ENCODE measurements around the gene TPRG1L. TPM values are rescaled to one million over a fixed set of nuclear protein-coding genes. Genes with fewer than 3 reads are reported as not detected.

Gene TPRG1L
- total and polyA plus RNA-seq, 7 experiments from 2014 or later = 15.6 to 61.4 (median 44.0) TPM

DNA sequence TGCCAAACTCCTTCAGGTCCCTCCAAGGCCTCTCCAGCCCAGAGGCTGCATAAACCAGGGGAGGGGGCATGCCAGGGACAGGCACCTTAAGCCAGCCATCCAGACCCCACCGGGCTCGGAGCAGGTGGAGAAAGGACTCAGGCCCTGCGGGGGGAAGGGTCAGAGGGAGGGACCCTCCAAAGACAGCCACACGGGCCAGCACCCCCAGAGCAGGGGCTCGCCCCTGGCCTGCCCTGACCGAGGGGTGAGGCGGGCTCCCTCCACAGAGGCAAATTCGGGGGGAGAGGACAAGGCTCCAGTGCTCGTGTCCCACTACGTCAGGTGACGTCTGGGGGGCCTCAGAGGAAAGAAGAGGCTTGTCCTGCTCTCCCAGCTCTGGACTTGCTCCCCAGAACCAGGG is 21.7 kb upstream of the TPRG1L start:
- Histone ChIP-seq H3K36me3 (ENCODE audit: control insufficient read depth in 2 of 3, insufficient read depth in 3 of 3, low read length in 3 of 3) (no peaks in the 10 kb centered on the region), H3K4me1 (ENCODE audit: control insufficient read depth in 2 of 2, insufficient read depth in 2 of 2, low read length in 2 of 2) (peaks cover 3 to 14% of the 10 kb centered on the region in 2 donors), H3K27ac (ENCODE audit: low read depth, low read length) (no peak overlapping the region), H3K4me3 (ENCODE audit: low read length) (no peak overlapping the region), H3K27me3 (ENCODE audit: control insufficient read depth in 2 of 2, insufficient read depth in 2 of 2, low read length in 2 of 2) (no peaks in the 10 kb centered on the region), H3K9me3 (ENCODE audit: control insufficient read depth in 2 of 3, low read length in 3 of 3) (no peaks in the 10 kb centered on the region)
- ChIA-PET CTCF (no interaction called here), POLR2A (no interaction called here)
- DNase-seq = no peak
- no peak for ATAC-seq
- no peak overlapping the region for H3K4me3 Mint-ChIP-seq
- peaks cover 0 to 3% (median 0%) of the 10 kb centered on the region in 5 donors for H3K27me3 Mint-ChIP-seq
- H3K4me1 Mint-ChIP-seq = peaks cover 0 to 3% (median 3%) of the 10 kb centered on the region in 7 donors
- H3K36me3 Mint-ChIP-seq = no peaks in the 10 kb centered on the region
- H3K27ac Mint-ChIP-seq = no peak overlapping the region
- intact Hi-C loops (cut with micrococcal nuclease) = no loop called here
- H3K9me3 Mint-ChIP-seq = no peaks in the 10 kb centered on the region

DNA sequence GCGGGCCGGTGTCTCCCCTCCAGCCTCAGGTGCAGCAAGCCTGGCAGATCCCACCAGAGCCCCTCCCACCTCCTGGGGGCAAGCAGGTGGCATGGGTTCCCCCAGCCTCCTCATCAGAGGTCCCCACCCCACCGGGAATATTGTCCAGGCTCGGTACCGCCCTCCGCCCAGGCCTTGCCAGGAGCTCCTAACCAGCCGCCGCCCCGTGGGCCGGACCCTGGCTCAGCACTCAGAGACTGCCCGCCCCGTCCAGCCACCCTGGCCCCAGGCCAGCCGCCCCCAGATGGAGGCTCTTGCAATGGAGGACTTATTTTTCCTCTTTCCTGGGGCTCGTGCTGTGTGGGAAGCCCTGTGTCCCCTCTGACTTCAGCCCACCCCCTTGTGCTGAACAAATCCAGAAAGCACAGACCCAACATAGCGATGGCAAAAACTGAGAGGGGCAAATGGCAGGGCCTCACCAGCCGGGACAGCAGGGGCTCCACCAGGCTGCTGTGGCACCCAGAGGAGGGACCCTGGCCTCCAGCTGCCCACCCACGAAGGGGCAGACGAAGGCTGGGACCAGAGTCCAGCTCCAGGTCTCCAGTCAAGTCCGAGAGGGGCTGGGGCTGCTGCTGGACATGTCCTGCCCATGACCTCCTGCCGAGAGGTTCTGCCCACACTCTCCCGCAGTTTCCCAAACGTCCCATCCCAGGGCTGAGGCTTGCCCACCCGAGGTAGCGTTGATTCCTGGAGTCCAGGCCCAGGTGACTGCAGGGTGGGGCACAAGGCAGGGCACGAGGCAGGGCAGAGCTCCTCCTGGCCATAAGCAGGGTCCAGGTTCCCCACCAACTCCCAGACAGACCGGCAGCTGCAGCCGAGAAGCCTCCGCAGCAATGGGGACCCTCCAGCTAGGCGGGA is 21.0 kb upstream of the TPRG1L start:
- intact Hi-C loops (cut with micrococcal nuclease) = no loop called here
- Histone ChIP-seq H3K4me1 (ENCODE audit: control insufficient read depth in 2 of 2, insufficient read depth in 2 of 2, low read length in 2 of 2) (peaks cover 0 to 8% of the 10 kb centered on the region in 2 donors), H3K27ac (ENCODE audit: low read depth, low read length) (no peak overlapping the region), H3K36me3 (ENCODE audit: control insufficient read depth in 2 of 3, insufficient read depth in 3 of 3, low read length in 3 of 3) (no peaks in the 10 kb centered on the region), H3K9me3 (ENCODE audit: control insufficient read depth in 2 of 3, low read length in 3 of 3) (no peaks in the 10 kb centered on the region), H3K27me3 (ENCODE audit: control insufficient read depth in 2 of 2, insufficient read depth in 2 of 2, low read length in 2 of 2) (no peaks in the 10 kb centered on the region), H3K4me3 (ENCODE audit: low read length) (no peak overlapping the region)
- no peak overlapping the region for H3K27ac Mint-ChIP-seq
- H3K27me3 Mint-ChIP-seq = peaks cover 0 to 3% (median 0%) of the 10 kb centered on the region in 5 donors
- ATAC-seq = no peak
- no peaks in the 10 kb centered on the region for H3K36me3 Mint-ChIP-seq
- POLR2A ChIA-PET = no interaction called here
- no peaks in the 10 kb centered on the region for H3K9me3 Mint-ChIP-seq
- DNase-seq = no peak
- H3K4me3 Mint-ChIP-seq = no peak overlapping the region
- no peaks in the 10 kb centered on the region for H3K4me1 Mint-ChIP-seq
- CTCF ChIA-PET = no interaction called here

DNA sequence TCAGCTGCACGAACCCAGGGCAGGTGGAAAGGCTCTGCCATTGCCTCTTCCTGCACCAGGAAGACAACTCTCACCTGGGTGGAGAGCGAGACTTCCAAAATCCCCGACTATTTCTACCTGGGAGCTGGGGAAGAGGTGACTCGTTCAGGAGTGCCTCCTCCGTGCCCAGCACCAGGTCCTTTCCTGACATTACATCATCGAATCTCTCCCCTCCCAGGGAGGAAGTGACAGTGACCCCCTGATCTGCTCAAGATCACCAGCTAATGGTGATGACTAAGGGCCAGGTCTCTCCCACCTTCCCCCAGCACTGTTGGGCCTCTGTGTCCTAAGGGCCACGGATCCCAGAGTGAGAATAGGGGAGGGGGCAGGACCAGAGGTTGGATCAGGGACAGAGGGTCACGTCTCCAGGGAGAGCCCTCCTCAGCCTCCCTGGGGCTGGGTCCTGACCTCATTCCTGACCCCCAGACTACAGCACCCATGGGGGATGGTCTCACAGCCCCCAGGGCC is 20.3 kb upstream of the TPRG1L start:
- peaks cover 0 to under 1% of the 10 kb centered on the region in 2 donors for H3K4me1 ChIP-seq (ENCODE audit: control insufficient read depth in 2 of 2, insufficient read depth in 2 of 2, low read length in 2 of 2)
- no peaks in the 10 kb centered on the region for H3K36me3 Mint-ChIP-seq
- ATAC-seq = no peak
- H3K27ac Mint-ChIP-seq = no peak overlapping the region
- no peak overlapping the region for H3K4me3 Mint-ChIP-seq
- POLR2A ChIA-PET = no interaction called here
- no peaks in the 10 kb centered on the region for H3K9me3 ChIP-seq (ENCODE audit: control insufficient read depth in 2 of 3, low read length in 3 of 3)
- no peak overlapping the region for H3K4me3 ChIP-seq (ENCODE audit: low read length)
- H3K27ac ChIP-seq (ENCODE audit: low read depth, low read length) = no peak overlapping the region
- CTCF ChIA-PET = no interaction called here
- no peak for DNase-seq
- H3K4me1 Mint-ChIP-seq = peaks cover 0 to 4% (median 0%) of the 10 kb centered on the region in 7 donors
- no peaks in the 10 kb centered on the region for H3K27me3 ChIP-seq (ENCODE audit: control insufficient read depth in 2 of 2, insufficient read depth in 2 of 2, low read length in 2 of 2)
- H3K36me3 ChIP-seq (ENCODE audit: control insufficient read depth in 2 of 3, insufficient read depth in 3 of 3, low read length in 3 of 3) = no peaks in the 10 kb centered on the region
- H3K27me3 Mint-ChIP-seq = peaks cover 0 to 4% (median 0%) of the 10 kb centered on the region in 5 donors
- no peaks in the 10 kb centered on the region for H3K9me3 Mint-ChIP-seq
- intact Hi-C loops (cut with micrococcal nuclease) = no loop called here

DNA sequence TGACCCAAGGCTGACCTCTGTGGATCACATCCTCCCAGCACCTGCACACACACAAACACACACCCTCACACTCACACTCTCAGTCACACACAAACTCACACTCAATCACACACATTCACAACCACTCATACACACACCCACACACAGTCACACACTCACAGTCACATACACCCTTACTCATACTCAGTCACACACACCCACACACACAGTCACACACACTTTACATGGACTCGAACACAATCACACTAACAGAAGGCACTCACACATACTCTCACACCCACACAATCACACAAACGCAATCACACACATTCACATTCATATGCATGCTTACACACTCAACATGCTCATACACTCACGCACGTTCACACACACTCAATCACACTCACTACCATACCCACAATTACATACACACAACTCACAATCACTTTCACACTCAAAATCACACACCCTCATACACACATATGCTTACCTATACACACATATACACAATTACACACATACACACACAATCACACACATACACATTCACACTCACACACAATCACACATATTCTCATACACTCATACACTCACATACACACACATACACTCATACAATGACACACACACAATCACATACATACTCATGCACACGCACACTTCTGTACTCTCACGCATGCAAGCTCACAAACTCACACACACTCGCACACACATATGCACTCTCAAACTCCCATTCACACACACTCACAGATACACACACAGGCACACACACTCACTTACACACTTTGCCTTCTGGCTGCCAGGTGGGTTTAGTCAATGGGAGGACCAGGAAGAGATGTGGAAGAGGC is 19.6 kb upstream of the TPRG1L start:
- CTCF ChIA-PET = no interaction called here
- Histone ChIP-seq H3K4me3 (ENCODE audit: low read length) (no peak overlapping the region), H3K27me3 (ENCODE audit: control insufficient read depth in 2 of 2, insufficient read depth in 2 of 2, low read length in 2 of 2) (no peaks in the 10 kb centered on the region)

DNA sequence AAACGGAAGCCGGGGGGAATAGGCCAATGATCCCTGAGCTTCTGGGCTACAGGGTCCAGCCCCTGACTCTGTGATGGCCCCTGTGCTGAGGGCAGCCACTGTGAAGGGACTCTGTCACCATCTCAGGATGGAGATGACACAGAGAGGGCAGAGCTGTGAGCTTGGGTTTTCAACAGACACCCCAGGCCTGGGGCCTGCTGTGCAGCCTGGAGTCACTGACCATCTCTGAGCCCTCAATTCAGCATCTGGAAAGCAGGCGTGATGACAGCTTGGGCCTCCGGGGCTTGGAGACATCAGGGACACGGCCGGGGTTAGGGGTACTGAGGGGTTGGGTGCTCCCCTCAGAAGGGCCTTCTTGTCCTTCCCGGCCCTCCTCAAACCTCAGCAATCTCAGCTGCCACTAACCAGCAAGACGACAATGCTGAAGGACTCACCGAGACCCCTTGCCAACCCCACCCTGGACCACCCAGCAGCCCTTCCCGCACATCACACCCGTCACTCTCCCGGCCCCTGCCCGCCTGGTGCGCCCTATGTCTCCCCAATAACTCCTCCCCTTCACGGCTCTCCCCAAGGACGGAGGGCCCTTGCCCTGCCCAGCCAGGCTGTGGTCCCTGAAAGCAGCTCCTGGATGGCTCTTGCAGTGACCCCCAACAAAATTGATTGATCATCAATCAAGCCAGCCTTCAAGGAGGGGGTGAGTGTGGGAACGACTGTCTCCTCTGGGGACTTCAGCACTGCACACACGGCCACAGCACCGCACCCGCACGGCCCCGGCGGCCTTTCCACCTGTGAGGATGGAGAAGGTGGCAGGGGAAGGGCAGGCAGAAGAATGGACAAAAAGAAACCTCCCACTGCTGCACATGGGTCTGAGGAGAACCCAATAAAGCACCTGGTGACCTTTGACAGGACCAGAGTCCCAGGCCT is 17.8 kb upstream of the TPRG1L start:
- no peaks in the 10 kb centered on the region for H3K36me3 ChIP-seq (ENCODE audit: control insufficient read depth in 2 of 3, insufficient read depth in 3 of 3, low read length in 3 of 3)
- no peaks in the 10 kb centered on the region for H3K27me3 ChIP-seq (ENCODE audit: control insufficient read depth in 2 of 2, insufficient read depth in 2 of 2, low read length in 2 of 2)
- no peak overlapping the region for H3K4me3 ChIP-seq (ENCODE audit: low read length)
- H3K4me1 ChIP-seq (ENCODE audit: control insufficient read depth in 2 of 2, insufficient read depth in 2 of 2, low read length in 2 of 2) = peaks cover 0 to 9% of the 10 kb centered on the region in 2 donors
- Mint-ChIP-seq H3K4me1 (peaks cover 0 to 10% (median 10%) of the 10 kb centered on the region in 7 donors), H3K27me3 (peaks cover 0 to 14% (median 5%) of the 10 kb centered on the region in 5 donors), H3K4me3 (no peak overlapping the region), H3K36me3 (no peaks in the 10 kb centered on the region), H3K9me3 (no peaks in the 10 kb centered on the region), H3K27ac (no peak overlapping the region)
- intact Hi-C loops (cut with micrococcal nuclease) = no loop called here
- no peak overlapping the region for H3K27ac ChIP-seq (ENCODE audit: low read depth, low read length)
- no peak for DNase-seq
- ChIA-PET CTCF (no interaction called here), POLR2A (no interaction called here)
- no peak for ATAC-seq
- H3K9me3 ChIP-seq (ENCODE audit: control insufficient read depth in 2 of 3, low read length in 3 of 3) = no peaks in the 10 kb centered on the region

More for the DNA sequence above, 19.6 kb upstream of the TPRG1L start:
- DNase-seq = no peak
- Mint-ChIP-seq H3K36me3 (no peaks in the 10 kb centered on the region), H3K27me3 (peaks cover 0 to 4% (median under 1%) of the 10 kb centered on the region in 5 donors), H3K4me3 (no peak overlapping the region), H3K4me1 (peaks cover 0 to 5% (median under 1%) of the 10 kb centered on the region in 7 donors), H3K9me3 (no peaks in the 10 kb centered on the region), H3K27ac (no peak overlapping the region)
- POLR2A ChIA-PET = no interaction called here
- ATAC-seq = no peak
- Histone ChIP-seq H3K27ac (ENCODE audit: low read depth, low read length) (no peak overlapping the region), H3K4me1 (ENCODE audit: control insufficient read depth in 2 of 2, insufficient read depth in 2 of 2, low read length in 2 of 2) (peaks cover 0 to 5% of the 10 kb centered on the region in 2 donors), H3K36me3 (ENCODE audit: control insufficient read depth in 2 of 3, insufficient read depth in 3 of 3, low read length in 3 of 3) (no peaks in the 10 kb centered on the region), H3K9me3 (ENCODE audit: control insufficient read depth in 2 of 3, low read length in 3 of 3) (no peaks in the 10 kb centered on the region)
- intact Hi-C loops (cut with micrococcal nuclease) = no loop called here

DNA sequence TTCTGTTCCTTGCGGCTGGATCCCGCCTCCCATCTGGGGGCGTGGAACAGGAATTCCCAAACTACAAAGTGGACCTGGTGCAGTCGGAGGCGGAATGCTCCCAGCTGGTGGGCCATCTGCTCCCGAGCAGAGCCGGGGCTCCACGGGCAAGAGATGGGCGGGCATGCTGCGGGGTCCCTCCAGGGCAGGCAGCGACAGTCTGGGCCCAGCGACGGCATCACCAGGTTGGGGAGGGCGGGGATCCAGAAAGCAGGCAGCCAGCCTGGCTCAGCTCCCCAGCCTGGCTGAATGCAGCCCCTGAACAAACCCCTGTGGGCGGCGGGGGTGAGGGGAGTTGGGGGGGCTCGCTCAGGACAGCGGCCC is 17.1 kb upstream of the TPRG1L start:
- Mint-ChIP-seq H3K4me1 (peaks cover 0 to 10% (median 10%) of the 10 kb centered on the region in 7 donors), H3K9me3 (no peaks in the 10 kb centered on the region), H3K36me3 (no peaks in the 10 kb centered on the region), H3K27ac (no peak overlapping the region), H3K4me3 (no peak overlapping the region), H3K27me3 (peaks cover 0 to 19% (median 5%) of the 10 kb centered on the region in 5 donors)
- H3K4me1 ChIP-seq (ENCODE audit: control insufficient read depth in 2 of 2, insufficient read depth in 2 of 2, low read length in 2 of 2) = peaks cover 0 to 9% of the 10 kb centered on the region in 2 donors
- no peak overlapping the region for H3K27ac ChIP-seq (ENCODE audit: low read depth, low read length)
- no peaks in the 10 kb centered on the region for H3K27me3 ChIP-seq (ENCODE audit: control insufficient read depth in 2 of 2, insufficient read depth in 2 of 2, low read length in 2 of 2)
- H3K36me3 ChIP-seq (ENCODE audit: control insufficient read depth in 2 of 3, insufficient read depth in 3 of 3, low read length in 3 of 3) = no peaks in the 10 kb centered on the region
- no peak overlapping the region for H3K4me3 ChIP-seq (ENCODE audit: low read length)
- POLR2A ChIA-PET = no interaction called here
- DNase-seq (no peak), ATAC-seq (no peak)
- no peaks in the 10 kb centered on the region for H3K9me3 ChIP-seq (ENCODE audit: control insufficient read depth in 2 of 3, low read length in 3 of 3)
- CTCF ChIA-PET = no interaction called here
- intact Hi-C loops (cut with micrococcal nuclease) = no loop called here
